GM19372 (cell line): ENCODE data around the gene EXOSC6.
"Not testable (repeated sequence)": the region's sequence is repeated elsewhere in the genome, so short reads cannot be mapped to it uniquely, and the experiment has no call there.

Source experiments
- ATAC-seq: cut with Tn5 transposase; IDR thresholded peaks from one replicate; pipeline ENCODE4 v1.9.1; 2021; ENCODE audit warnings: mild to moderate bottlenecking, low read depth, moderate library complexity; ENCODE audit not compliant: unreplicated experiment

EXOSC6 gene

DNA sequence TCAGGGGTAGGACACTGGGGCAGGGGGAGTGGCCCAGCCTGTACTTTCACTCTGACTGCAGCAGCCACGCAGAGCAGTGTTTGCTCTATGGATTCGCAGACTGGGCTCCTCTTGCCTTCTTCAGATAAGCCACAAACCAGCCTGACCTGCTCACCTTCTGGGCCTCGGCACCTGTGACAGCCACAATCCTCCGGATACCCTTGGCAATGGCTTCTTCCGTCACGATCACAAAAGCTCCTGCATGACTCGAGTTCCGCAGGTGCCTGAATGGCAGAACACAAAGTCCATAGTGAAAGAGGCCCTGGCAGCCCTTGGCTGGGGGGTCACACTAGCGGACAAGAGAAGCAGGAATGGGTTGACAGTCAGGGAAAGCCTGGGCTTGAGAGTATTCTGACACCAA is 3.8 kb upstream of the EXOSC6 start:
- ATAC-seq, result no peak

DNA sequence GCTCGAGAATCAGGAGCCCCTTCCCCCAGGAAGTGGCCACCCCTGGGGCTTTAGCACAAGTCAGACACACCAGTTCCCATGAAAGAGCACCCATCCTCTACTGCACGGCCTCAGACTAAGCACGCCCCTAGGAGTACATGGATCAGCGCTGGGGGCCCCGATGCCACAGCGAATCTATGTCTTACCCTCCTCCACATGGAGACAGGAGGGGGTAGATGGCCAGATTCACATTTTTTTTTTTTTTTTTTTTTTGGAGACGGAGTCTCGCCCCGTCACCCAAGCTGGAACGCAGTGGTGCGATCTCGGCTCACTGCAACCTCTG is 3.2 kb upstream of the EXOSC6 start:
- no peak for ATAC-seq

DNA sequence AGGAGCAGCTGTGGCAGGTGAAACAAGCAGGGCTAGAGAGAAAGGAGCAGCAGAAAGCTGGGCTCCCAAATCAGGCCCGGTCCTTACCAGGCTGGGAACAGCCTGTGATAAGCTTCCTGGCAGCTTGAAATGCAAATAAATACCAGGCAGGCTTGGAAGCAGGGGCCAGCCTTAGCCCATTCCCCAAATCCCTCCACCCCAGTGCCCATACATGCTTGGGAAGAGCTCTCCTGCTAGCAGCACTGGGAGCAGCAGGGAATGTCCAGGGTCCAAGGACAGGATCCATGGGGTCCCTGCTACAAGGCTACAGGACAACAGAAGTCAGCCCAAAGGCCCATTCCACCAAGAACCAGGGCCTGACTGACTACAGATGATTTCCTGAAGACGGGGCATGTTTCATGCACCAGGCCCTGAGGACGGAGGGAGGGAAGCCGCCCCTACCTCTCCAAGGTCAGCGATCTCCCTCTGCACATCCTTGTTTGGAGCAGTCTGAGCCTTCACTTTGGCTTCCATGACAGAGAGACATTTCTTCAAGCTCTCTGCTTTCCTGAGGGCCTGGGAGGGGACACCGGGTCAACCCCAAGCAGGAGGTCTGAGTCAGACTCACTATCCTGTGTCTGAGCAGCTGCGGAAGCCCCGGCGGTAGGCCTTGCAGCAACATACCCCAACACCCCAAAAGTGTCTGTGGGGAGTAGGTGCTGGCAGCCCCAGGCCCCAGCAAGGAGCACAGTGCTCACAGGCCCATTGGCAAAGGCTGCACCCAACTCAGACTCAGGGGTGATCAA is 2.6 kb upstream of the EXOSC6 start:
- ATAC-seq, result no peak

DNA sequence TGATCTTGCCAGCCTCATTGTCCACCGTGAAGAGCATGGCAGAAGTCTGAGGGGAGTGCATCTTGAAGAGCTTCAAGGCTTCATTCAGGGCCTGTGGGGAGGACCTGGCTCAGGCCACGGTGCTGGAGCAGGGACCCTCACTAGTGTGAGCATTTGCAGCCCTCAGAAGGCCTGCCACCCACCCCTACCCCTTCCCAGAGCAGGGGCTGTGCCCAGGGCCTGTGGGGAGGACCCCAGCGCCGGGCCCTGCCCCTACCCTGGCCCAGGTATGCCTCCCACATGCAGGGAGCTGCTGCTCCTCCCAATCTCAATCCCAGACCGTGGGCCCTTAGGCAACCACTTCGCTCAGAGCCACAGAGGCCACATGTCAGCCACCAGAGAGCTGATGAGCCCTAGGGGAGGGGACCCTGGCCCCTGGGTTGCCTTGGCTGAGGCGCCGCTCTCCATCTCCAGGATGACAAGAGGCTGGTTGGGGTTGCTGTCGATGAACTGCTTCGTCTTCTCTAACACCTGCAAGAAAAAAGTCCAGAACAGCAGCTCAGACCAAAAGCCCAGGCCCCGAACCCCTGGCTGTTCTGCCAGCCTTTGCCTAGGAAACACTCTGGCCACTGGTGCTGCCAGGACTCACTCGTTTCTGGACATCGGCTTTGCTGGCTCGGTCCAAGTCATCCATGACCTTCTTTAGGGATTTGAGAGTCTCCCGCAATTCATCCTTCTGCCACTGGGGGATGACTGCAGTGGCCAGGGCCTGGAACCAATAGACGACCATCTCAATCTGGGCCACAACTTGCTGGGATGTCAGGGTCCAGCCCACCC is 1.8 kb upstream of the EXOSC6 start:
- ATAC-seq, result no peak

DNA sequence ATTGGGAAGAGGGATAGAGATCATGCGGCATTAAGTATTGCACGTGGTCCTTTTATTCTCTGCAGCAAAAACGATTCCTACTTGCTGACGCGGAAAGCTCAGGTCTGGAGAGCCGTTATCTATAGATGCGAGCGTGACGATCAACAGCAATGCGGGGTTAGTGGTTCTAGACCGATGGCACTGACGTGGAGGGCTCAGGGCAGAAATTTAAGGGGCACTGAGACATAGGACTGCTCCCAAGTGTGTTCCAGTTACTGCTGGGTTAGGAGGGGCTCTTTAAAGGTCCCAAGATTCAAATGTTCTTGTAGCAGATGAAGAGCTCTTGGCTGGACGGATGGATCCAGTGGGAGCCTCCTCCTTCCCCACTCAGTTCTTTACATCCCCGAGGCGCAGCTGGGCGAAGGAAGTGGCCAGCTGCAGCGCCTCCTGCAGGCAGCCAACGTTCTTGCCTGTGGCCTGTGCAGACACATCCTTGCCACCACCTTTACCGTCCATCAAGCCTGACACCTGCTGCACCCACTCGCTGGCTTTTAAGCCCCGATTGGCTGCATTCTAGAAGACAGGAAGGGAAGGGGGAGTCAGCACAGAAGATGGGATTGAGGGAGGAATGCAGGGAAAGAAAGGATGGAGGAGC is 732 bp upstream of the EXOSC6 start:
- no peak for ATAC-seq

DNA sequence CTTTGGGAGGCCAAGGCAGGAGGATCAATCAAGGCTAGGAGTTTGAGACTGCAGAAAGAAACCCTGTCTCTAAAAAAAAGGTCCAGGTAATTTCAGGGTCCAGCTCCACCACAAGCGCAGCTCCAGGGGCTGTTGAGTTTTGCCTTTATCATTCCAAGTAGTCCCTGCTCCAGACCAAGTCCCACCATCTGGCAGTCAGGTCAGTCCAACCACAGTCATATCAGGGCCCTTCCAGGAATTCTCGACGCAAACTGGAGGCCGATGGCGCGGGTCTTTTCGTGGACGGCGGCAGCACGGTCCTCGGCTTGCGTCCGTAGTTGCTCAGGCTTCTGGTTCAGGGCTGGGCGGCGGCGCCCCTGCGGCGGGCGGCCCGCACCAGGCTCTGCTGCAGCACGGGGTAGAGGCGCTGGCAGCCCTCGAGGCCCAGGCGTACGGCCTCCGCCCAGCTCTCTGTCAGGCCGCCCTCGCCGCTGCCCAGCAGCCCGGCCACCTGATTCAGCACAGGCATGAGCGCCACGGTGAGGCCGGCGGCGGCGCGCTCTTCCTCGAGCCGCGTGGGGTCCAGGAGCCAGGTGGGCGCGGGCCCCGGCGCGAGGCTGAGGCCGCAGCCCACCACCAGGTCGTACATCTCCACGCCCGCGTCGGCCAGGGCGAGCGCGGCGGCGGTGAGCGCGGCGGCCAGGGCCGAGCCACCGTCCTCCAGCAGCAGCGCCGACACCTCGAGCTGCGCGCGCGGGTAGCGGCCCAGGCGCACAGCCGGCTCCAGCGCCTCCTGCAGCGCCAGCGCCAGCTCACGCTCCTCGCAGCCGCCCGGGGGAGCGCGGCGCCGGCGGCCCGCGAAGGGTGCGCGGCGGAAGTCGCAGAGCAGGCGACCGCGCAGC is 752 bp downstream of the EXOSC6 start:
- peak; percentile 46 for ATAC-seq

DNA sequence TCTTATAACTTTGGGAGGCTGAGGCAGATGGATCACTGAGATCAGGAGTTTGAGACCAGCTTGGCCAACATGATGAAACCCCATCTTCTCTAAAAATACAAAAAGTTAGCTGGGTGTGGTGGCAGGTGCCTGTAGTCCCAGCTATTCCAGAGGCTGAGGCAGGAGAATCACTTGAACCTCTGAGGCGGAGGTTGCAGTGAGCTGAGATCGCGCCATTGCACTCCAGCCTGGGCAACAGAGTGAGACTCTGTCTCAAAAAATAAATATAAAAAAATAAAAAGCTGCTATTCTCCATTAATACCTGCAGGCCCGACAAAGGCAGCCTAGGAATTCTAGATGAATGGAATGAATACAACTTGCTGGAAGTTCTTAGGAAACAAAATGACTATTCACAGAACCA is 2.0 kb downstream of the EXOSC6 start:
- not testable (repeated sequence) for ATAC-seq

DNA sequence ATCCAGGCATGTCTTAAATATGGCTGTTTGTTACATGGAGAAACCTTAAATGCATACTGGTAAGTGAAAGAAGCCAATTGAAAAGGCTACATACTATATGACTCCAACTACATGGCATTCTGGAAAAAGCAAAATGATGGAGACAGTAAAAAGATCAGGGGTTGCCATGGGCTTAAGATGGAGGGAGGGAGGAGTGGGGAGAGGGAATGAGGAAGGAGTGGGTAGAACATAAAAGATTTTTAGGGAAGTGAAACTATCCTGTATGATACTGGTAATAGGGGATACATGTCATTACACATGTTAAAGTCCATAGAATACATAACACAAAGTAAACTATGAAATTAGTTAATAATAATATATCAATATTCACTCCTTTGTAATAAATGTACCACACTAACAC is 13.0 kb downstream of the EXOSC6 start:
- not testable (repeated sequence) for ATAC-seq

DNA sequence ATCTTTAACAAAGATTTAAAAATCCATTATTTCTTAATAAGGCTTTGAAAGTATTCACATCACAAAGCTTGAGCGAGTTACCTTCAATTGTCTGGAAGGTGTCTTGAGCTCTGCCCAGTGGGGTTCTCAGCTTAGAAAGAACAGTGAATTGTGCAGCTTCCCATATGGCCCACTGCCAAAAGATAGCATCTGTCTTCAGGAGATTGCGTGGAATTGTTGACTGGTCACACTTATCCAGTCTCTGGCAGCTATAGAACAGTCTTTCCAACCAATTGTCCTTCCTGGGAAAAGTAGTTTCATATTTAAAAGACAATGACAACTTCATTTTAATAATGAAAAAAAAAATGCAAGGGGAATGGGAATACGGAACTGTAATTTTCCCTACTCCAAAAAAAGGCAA is 19.9 kb downstream of the EXOSC6 start:
- ATAC-seq, result not testable (repeated sequence)

DNA sequence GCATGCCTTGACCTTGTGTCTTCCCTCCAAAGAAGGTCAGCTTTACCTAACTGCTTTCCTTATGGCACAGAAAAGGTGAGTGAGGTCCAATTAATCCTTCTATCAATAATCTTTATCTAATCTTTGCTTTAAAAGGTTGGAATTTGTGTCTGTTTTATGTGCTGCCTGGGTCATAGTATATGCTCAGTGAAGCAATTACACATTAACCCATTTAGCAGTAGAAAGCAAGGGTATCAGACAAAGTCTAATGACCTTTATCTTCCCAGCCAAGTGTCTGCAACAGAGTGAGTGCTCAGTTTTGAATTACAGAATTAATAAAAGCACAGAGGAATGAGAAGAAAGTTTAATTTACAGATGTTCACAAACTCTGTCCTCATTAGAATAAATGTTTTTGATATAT is 25.7 kb downstream of the EXOSC6 start:
- not testable (repeated sequence) for ATAC-seq

DNA sequence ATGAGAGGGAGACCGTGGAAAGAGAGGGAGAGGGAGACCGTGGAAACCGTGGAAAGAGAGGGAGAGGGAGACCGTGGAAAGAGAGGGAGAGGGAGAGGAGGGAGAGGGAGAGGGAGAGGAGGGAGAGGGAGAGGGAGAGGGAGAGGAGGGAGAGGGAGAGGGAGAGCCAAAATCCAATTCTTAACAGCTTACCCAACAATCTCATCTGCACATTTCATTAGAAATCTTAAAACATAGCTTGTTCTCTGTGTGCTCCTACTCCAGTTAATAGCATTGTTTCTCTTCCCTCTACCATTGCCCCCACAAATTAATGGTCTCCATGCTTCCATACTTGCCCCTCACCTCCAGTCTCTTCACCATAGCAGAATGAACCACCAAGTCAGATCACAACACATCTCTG is 26.3 kb downstream of the EXOSC6 start:
- not testable (repeated sequence) for ATAC-seq

DNA sequence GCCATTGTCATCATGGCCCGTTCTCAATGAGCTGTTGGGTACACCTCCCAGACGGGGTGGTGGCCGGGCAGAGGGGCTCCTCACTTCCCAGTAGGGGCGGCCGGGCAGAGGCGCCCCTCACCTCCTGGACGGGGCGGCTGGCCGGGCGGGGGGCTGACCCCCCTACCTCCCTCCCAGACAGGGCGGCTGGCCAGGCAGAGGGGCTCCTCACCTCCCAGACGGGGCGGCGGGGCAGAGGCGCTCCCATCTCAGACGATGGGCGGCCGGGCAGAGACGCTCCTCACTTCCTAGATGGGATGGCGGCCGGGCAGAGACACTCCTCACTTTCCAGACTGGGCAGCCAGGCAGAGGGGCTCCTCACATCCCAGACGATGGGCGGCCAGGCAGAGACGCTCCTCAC is 27.1 kb downstream of the EXOSC6 start:
- not testable (repeated sequence) for ATAC-seq

DNA sequence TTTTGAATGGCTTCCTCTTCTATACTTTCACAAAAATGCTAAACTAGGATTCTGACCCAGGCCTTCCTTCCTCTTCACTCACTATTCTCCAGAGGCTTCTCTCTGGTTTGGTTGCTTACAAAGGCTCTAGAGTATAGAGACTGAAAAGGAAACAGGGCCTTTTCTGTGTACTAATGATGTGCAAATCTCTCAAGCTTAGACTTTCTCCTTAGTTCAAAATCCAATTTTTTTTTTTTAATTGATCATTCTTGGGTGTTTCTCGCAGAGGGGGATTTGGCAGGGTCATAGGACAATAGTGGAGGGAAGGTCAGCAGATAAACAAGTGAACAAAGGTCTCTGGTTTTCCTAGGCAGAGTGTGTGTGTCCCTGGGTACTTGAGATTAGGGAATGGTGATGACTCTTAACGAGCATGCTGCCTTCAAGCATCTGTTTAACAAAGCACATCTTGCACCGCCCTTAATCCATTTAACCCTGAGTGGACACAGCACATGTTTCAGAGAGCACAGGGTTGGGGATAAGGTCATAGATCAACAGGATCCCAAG is 27.7 kb downstream of the EXOSC6 start:
- not testable (repeated sequence) for ATAC-seq

DNA sequence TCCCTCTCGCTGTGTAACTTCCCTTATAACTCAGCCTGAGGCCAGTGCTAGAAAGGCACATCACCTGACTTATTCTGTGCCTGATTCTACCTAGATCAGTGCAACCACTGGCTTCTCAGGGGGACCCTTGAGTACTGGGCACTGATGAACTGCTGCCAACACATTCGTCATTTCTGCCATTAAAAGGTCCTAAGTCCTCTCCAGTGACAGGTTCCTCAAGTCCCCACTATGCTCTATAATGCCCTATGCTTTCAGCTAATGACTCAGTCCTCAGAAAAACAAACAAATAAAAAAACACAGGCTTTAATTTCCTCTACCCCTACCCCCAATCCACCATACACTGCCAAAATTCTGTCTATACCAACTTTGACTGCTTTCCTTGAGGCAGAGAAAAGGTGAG is 28.5 kb downstream of the EXOSC6 start:
- ATAC-seq, result not testable (repeated sequence)

DNA sequence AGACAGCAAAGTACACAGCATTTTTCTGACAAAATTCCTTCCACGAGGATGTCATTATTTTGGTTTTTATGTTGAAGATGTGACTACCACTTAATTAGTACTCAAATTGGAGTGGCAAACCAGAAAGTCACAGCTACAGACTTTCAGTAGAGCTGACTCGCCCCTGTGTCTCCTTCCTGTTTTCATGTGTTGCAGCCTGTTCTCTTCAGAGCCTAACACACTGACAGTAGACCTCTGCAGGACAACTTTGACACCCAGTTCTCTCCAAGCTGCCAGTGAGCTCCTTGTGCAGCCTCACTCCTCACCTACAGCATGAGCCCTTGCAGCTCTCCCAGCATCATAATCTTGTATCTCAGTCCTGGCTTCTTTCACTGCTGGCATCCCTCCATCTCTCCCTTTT is 29.2 kb downstream of the EXOSC6 start:
- ATAC-seq, result not testable (repeated sequence)

DNA sequence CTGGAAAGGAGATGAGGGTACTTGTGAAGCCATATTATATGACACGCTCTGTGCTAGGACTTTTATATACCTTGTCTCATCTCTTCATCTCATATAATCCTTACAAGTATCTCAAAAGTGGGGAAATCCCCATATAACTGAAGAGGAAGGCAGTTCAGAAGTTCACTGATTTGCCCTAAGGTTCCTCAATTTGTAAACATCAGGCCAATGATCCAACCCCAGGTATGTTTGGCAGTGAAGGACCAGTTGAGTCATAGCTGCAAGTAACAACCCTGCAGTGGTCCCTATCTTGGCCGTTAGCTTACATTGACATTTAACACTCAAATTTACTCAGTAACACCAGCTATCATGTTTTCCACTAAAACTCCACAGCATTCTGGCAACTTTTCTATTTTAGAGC is 33.2 kb downstream of the EXOSC6 start:
- not testable (repeated sequence) for ATAC-seq

DNA sequence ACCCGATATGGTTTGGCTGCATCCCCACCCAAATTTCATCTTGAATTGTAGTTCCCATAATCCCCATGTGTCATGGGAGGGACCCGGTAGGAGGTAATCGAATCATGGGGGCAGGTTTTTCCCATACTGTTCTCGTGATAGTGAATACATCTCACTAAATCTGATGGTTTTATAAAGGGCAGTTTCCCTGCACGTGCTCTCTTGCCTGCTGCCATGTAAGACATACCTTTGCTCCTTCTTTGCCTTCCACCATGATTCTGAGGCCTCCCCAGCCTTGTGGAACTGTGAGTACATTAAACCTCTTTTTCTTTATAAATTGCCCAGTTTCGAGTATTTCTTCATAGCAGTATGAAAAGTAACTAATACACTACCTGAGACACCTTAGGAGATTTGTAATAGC is 45.4 kb downstream of the EXOSC6 start:
- not testable (repeated sequence) for ATAC-seq

DNA sequence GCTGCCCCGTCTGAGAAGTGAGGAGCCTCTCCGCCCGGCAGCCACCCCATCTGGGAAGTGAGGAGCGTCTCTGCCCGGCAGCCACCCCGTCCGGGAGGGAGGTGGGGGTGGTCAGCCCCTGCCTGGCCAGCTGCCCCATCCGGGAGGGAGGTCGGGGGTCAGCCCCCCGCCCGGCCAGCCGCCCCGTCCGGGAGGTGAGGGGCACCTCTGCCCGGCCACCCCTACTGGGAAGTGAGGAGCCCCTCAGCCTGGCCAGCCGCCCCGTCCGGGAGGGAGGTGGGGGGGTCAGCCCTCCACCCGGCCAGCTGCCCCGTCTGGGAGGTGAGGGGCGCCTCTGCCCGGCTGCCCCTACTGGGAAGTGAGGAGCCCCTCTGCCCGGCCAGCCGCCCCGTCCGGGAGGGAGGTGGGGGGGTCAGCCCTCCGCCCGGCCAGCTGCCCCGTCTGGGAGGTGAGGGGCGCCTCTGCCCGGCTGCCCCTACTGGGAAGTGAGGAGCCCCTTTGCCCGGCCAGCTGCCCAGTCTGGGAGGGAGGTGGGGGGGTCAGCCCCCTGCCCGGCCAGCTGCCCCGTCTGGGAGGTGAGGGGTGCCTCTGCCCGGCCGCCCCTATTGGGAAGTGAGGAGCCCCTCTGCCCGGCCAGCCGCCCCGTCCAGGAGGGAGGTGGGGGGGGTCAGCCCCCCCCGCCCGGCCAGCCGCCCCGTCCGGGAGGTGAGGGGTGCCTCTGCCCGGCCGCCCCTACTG is 46.9 kb downstream of the EXOSC6 start:
- ATAC-seq, result not testable (repeated sequence)

DNA sequence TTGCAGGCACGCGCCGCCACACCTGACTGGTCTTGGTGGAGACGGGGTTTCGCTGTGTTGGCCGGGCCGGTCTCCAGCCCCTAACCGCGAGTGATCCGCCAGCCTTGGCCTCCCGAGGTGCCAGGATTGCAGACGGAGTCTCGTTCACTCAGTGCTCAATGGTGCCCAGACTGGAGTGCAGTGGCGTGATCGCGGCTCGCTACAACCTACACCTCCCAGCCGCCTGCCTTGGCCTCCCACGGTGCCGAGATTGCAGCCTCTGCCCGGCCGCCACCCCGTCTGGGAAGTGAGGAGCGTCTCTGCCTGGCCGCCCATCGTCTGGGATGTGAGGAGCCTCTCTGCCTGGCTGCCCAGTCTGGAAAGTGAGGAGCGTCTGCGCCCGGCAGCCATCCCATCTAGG is 47.7 kb downstream of the EXOSC6 start:
- not testable (repeated sequence) for ATAC-seq
